Stimulated activated CD8-positive, alpha-beta memory T cell treated with anti-CD3 and anti-CD28 coated beads, Interleukin-7, amount 100 ng/mL, for 4 hours (primary cell): ENCODE data around the gene CBFB.
"Not testable (repeated sequence)": the region's sequence is repeated elsewhere in the genome, so short reads cannot be mapped to it uniquely, and the experiment has no call there.

Source experiments
- DNase-seq, 2 donors: peaks; one replicate each; pipeline ENCODE4 v3.0.0-alpha.2; 2020; ENCODE audit warnings: low read depth in 2 of 2

CBFB gene

DNA sequence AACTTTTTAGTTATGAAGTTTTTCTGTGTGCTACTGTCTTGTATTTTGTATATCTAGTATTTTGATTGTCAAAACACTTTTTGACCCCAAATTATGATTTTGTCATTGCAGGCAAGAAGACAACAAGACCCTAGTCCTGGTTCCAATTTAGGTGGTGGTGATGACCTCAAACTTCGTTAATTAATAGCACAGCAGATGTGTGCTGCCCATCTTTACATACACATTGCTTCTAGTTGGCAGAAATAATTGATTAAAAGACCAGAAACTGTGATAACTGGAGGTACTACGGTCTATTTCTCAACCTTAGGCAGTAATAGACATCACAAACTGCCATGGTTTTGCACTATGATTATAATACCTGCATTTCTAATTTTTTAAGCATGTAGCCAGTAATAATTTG, 69.7 kb downstream of the CBFB start:
- no peak for DNase-seq

GRCh38 chr16:67100569-67101310, 71.8 kb downstream of the CBFB start:
- no peak for DNase-seq

DNA sequence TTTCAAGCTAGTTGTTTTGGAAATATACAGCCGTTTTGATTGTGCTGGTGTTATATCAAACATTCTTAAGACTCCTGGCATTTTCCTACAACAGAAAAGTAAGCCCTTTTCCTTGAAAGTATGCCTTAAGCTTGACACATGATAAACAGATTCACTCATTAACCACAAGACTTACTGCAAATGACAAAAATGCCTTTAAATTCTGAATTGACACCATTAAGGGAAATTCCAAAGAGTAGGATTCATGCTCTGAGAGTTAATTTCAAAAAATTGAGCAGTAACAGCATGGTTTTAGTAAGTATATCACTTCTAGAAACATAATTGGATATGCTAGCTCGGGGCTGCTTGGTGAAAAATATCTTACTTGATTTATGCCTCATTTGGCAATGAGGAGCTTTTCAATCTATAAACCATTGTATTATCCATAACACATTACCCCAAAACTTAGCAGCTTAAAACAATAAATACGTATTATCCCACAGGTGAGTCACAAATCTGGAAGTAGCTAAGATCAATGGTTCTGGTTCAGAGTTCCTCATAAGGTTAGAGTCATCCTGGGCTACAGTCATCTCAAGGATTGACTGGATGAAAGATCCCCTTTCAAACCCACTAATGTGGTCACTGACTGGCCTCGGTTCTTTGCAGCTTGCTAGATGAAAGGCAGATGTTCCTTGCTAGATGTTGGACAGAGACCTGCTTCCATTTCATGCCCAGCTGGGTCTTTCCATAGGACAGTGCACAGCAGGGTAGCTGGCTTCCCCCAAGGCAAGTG, 72.5 kb downstream of the CBFB start:
- no peak for DNase-seq

GRCh38 chr16:67104061-67104460, 75.1 kb downstream of the CBFB start:
- DNase-seq: no peak

DNA sequence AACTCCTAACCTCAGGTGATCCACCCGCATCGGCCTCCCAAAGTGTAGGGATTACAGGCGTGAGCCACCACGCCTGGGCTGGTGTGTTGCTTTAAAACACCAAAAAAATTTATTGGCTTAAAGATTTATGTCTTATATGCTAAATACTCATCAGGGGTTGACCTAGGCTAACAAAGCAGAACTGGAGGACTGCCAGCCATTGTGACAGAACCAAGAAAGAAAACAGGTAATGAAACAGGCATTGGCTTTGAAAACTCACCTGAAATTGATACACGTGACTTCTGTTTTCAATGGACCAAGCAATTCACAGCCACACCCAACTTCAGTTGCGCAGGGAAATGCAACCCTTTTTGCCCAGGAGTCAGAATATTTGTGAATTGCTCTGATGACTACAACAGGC, 75.9 kb downstream of the CBFB start:
- DNase-seq: no peak

DNA sequence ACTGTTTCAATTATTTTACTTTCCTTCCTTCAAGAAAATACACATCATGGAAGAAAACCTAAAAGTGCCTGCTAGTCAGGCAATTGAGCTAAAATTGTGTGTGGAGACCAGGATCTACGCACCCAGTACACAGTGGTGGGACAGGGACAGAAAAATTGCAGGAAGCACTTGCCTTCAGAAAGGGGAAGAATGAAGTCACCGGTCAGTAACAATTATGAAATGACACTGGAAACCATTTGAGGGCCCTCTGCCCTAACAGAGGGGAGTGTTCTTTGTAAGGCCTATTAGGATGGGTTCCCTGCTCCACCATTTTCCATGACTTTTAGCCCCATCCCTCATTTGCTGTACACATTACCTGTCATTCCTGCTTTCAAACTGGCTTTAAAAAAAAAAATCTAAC, 76.3 kb downstream of the CBFB start:
- DNase-seq: no peak

DNA sequence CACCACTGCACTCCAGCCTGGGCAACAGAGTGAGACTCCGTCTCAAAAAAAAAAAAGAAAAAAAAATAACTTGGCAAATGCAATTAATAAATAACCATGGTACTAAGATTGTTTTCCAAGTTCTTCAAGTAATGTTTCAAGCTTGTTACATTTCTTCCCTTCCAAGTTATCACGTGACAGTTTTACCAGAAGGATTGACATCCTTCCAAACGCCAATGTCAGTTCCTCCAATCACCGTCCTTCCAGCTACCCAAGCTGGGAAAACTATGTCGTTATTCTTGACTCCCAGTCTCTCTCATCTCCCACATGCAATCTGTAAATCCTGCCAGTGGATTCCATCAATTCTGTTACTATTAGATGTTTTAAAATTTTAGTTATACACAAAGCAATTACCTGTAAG, 76.9 kb downstream of the CBFB start:
- no peak for DNase-seq

DNA sequence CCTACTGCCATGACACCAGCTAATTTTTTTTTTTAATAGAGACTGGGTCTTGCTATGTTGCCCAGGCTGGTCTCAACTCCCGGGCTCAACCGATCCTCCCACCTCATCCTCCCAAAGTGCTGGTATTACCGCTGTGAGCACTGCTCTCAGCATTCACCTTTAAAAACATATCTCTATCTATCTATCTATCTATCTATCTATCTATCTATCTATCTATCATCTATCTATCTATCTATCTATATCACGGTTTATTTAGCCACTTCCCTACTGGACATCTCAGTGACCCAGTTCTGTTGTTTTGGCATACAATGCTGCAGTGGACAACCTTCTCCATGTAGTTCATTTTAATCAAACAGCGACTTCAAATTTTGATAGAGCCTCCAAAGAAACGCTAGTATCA, 79.5 kb downstream of the CBFB start:
- DNase-seq: no peak

DNA sequence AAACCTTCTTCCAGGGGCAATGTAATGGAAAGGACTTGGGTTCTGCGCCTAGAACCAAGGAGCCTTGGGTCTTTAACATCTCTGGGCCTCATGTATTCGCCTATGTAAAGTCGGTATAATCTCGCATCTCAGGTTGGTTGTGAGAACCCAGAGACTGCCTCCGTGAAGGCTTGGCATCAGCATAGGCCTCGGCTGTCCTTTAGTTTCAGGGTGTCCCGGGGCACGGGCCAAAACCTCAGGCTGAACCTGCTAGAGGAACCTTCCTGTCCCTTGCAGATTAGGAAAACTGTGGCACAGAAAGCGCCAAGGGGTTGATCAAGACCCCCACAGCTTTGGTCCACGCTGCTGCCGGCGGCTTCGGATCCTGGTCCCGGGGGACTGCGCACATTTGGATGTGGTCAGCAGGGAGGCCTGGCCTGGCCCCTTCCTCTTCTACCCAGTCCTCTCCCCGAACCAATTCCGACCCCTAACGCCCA, 80.0 kb downstream of the CBFB start:
- no peak for DNase-seq

DNA sequence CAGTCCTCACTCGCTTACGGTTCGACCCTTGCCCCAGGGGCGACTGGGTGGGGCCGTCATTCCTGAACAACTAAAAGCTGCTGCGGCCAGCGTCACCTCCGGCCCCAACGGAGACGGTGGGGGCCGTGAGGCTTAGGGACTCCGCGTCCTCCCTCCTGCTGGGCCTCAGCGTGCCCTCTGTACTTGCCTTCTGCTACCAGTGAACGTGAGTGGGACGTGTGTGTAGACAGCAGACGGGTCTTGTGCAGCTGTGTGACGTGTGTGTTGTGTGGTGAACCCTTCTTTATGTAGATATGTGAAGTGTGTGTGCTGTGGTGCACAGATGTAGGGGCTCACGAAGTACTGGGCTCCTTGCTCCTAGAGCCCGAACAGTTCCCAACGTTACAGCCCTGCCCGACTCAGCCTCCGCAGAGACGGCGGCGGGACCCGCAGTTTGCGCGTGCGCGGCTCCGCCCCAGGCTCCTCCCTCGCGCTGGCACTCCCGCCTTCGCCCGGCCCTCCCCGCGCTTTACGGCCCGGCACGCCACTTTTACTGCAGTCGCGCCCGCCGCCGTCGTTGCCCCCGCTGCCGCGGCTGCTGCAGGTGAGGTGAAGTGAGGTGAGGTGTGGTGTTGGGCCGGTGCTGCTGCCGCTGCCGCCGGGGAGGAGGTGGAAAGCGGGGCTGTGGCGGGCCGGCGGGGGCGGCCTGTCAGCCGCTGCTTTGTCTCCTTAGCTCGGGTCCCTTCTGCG, 80.6 kb downstream of the CBFB start, which contains the start of gene PHAF1:
Gene PHAF1, plus strand, starts transcription at position 535 of the 729 bp plus-strand sequence. CDS start 235 bp downstream, outside the sequence.
- peak; percentile 88 to 93 for DNase-seq

DNA sequence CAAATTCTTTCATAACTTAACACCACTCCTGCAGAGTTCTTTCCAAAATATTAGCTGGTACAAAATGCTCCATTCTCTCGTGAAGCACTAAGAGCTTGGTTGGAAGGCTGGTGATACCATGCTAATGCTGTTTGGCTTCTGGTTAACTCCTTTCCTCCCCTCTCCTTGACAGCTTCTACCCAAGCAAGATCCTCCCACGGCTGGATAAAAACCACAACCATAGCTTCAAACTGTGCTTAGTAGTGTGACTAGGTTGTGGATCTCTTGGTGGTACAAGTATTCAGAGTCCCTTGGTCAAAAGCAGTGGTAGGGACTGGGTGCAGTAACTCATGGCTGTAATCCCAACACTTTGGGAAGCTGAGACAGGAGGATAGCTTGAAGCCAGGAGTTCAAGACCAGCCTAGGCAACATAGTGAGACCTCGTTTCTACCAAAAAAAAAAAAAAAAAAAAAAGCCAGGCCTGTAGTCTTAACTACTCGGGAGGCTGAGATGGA, 83.0 kb downstream of the CBFB start:
- no peak for DNase-seq

- DNase-seq: no peak
Measured at GRCh38 chr16:67112591-67113399, 83.8 kb downstream of the CBFB start.

GRCh38 chr16:67114793-67115192, 85.8 kb downstream of the CBFB start:
- no peak for DNase-seq

- no peak for DNase-seq
Measured at GRCh38 chr16:67115639-67116038, 86.7 kb downstream of the CBFB start.

- DNase-seq: no peak
Measured at GRCh38 chr16:67116388-67117311, 87.7 kb downstream of the CBFB start.

- DNase-seq: no peak
Measured at GRCh38 chr16:67117716-67118115, 88.8 kb downstream of the CBFB start.

- DNase-seq: no peak
Measured at GRCh38 chr16:67120025-67120424, 91.1 kb downstream of the CBFB start.

DNA sequence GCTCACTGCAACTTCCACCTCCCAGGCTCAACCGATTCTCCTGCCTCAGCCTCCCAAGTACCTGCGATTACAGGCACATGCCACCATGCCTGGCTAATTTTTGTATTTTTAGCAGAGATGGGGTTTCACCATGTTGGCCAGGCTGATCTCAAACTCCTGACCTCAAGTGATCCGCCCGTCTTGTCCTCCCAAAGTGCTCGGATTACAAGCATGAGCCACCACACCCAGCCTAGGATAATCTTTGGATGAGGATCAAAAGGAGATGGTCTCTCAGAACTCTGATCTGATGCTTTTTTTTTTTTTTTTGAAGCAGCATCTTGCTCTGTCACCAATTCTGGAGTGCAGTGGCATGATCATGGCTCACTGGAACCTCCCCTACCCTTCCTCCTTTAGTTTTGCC, 93.8 kb downstream of the CBFB start:
- DNase-seq: not testable (repeated sequence)

DNA sequence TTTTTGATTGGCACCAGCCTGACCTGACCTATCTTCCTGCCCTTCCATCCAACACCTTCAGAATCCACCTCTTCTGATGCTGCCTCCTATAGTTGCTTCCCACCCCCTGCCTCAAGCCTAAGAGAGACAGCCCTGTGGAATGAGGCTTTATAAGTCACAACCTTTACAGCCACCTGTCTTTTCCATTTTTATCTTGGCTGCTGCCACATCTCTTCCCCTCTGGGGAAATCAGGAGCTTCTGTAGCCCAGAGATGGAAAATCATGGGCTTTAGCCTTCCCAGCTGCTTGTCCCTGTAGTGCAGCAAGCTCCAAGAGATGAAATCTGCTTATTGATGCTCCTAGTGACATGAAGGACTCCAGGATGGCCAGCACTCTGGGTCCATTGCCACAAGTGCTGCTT, 99.5 kb downstream of the CBFB start:
- DNase-seq: no peak

DNA sequence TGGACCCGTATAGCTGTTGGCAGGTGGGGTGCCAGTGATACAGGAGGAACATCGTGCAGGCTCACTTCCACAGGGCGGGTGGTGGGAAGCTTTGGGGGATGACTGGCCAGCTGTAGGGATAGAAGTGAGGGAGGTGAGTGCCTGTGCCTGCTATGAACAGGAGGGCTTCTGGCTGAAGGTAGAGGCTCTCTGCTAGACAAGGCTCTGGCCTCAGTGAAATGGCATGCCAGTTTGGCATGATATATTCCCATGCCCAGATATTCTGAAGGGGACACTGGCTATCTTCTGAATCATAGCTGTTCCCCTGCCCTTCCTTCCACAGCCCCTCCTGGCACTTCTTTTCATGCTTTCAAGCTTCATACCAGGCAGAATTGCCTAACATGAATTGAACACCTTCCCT, 99.9 kb downstream of the CBFB start:
- no peak for DNase-seq
